HepG2 (cell line): Measurements from ENCODE around the gene SKI. TPM values are rescaled to one million over a fixed set of nuclear protein-coding genes. Genes with fewer than 3 reads are reported as not detected.

Experiments
- AGO2 ChIP-seq: fragments of 200-400 bp; formaldehyde crosslinking; optimal IDR thresholded peaks from 2 replicates; pipeline ENCODE3; 2017; ENCODE audit warnings: mild to moderate bottlenecking, low read depth, low read length, moderate library complexity
- EHMT2 ChIP-seq: fragments of 200-600 bp; sonication (generic); IDR thresholded peaks from 2 replicates; pipeline ENCODE4 v1.7.0; 2017; ENCODE audit warnings: antibody characterized with exemption, low read depth, low read length, borderline replicate concordance
- FOXJ3 ChIP-seq: sonication (generic); formaldehyde crosslinking; IDR thresholded peaks from 2 replicates; pipeline ENCODE4 v1.4.0; 2020; ENCODE audit warnings: missing genetic modification reagents, mild to moderate bottlenecking, borderline replicate concordance
- FOXK1 ChIP-seq: sonication (generic); formaldehyde crosslinking; IDR thresholded peaks from 2 replicates; pipeline ENCODE4 v1.4.0; 2020; ENCODE audit warnings: low read depth, missing genetic modification reagents, borderline replicate concordance
- FOXO1 ChIP-seq: sonication (generic); formaldehyde crosslinking; IDR thresholded peaks from 2 replicates; pipeline ENCODE4 v1.4.0; 2020; ENCODE audit warnings: missing genetic modification reagents
- HMG20A ChIP-seq: IDR thresholded peaks from 2 replicates; pipeline ENCODE4 v1.6.1; 2016; ENCODE audit warnings: borderline replicate concordance
- KLF13 ChIP-seq: sonication (generic); formaldehyde crosslinking; IDR thresholded peaks from 2 replicates; pipeline ENCODE4 v1.4.0; 2020; ENCODE audit warnings: mild to moderate bottlenecking, missing genetic modification reagents
- MAZ ChIP-seq, 2 experiments: sonication (generic) in 1 of 2; formaldehyde crosslinking in 1 of 2; IDR thresholded peaks; 2 replicates each; pipeline versions ENCODE4 v1.5.0 to v1.6.1; 2012 to 2020; ENCODE audit warnings: low read depth in 2 of 2, mild to moderate bottlenecking in 2 of 2, borderline replicate concordance in 1 of 2, improper control_type of control experiment in 1 of 2, low read length in 1 of 2, missing genetic modification reagents in 1 of 2, moderate library complexity in 1 of 2
- NBN ChIP-seq: fragments of 450-650 bp; conservative IDR thresholded peaks from 2 replicates; pipeline ENCODE4 v1.6.1; 2017
- RBM39 ChIP-seq: fragments of 200-400 bp; formaldehyde crosslinking; IDR thresholded peaks from one replicate; pipeline ENCODE4 v1.6.1; 2018; ENCODE audit warnings: antibody characterized with exemption, mild to moderate bottlenecking, low read depth, low read length; ENCODE audit not compliant: poor library complexity, severe bottlenecking
- SALL2 ChIP-seq: sonication (generic); formaldehyde crosslinking; IDR thresholded peaks from 2 replicates; pipeline ENCODE4 v1.8.1; 2023; ENCODE audit warnings: mild to moderate bottlenecking, missing genetic modification reagents, inconsistent platforms
- SKI ChIP-seq: fragments of 450-650 bp; IDR thresholded peaks from one replicate; pipeline ENCODE4 v1.6.1; 2018; ENCODE audit warnings: mild to moderate bottlenecking; ENCODE audit not compliant: partially characterized antibody
- TARDBP ChIP-seq: sonication (generic); formaldehyde crosslinking; IDR thresholded peaks from 2 replicates; pipeline ENCODE4 v1.8.0; 2022; ENCODE audit warnings: mild to moderate bottlenecking, missing genetic modification reagents
- ZBTB25 ChIP-seq: IDR thresholded peaks from 2 replicates; pipeline ENCODE4 v1.6.1; 2018; ENCODE audit warnings: missing genetic modification reagents
- ZIK1 ChIP-seq: sonication (generic); formaldehyde crosslinking; IDR thresholded peaks from 2 replicates; pipeline ENCODE4 v1.5.0; 2020; ENCODE audit warnings: mild to moderate bottlenecking, low read depth, missing genetic modification reagents, borderline replicate concordance
- ZNF687 ChIP-seq: sonication (generic); formaldehyde crosslinking; IDR thresholded peaks from 2 replicates; pipeline ENCODE4 v1.5.1; 2020; ENCODE audit warnings: mild to moderate bottlenecking, missing genetic modification reagents, moderate library complexity
- ZNF704 ChIP-seq: sonication (generic); formaldehyde crosslinking; IDR thresholded peaks from 2 replicates; pipeline ENCODE4 v1.8.1; 2023; ENCODE audit warnings: mild to moderate bottlenecking, inconsistent platforms, moderate library complexity, missing genetic modification reagents, borderline replicate concordance
- ZNF749 ChIP-seq: sonication (generic); formaldehyde crosslinking; IDR thresholded peaks from 2 replicates; pipeline ENCODE4 v1.8.0; 2022; ENCODE audit warnings: mild to moderate bottlenecking, missing genetic modification reagents, moderate library complexity, borderline replicate concordance
- ZNF781 ChIP-seq: sonication (generic); formaldehyde crosslinking; IDR thresholded peaks from 2 replicates; pipeline ENCODE4 v1.5.1; 2020; ENCODE audit warnings: borderline replicate concordance, mild to moderate bottlenecking, missing genetic modification reagents; ENCODE audit errors: not compliant biosample characterization
- polyA plus RNA-seq, 8 experiments: library from polyadenylated mRNA; depleted of rRNA in 3 of 8; stranded (reverse) in 7 of 8; unstranded in 1 of 8; fragments of >200 nt; fragmentation: Illumina TruSeq in 4 of 8; extraction: Trizol in 4 of 8; gene quantifications; 2 replicates each; pipeline versions ENCODE4 v1.2.1 to v1.2.3, GENCODE V29; 2011 to 2016; ENCODE audit warnings: low read depth in 4 of 8, missing spikeins in 1 of 8, mixed read lengths in 1 of 8; ENCODE audit not compliant: insufficient read depth in 1 of 8
- total RNA-seq, 5 experiments: library from RNA; depleted of rRNA; stranded (reverse); fragments of >200 nt; fragmentation: Illumina TruSeq; extraction: Trizol; gene quantifications; 2 replicates each; pipeline ENCODE4 v1.2.3, GENCODE V29; 2016; ENCODE audit warnings: low read depth in 1 of 5

Gene SKI
- total and polyA plus RNA-seq, 2 of the 13 experiments (the other 11 are each of a cell fraction or from before 2014, with no cell fraction given) = 4.7 to 6.9 TPM

GRCh38 chr1:2311184-2312032 is 83.3 kb downstream of the SKI start (continued):
- TF ChIP-seq ZNF687 (CRISPR knock-in tag) (peak; percentile 88), MAZ (IDR thresholded peaks at IDR 0.05; ENCODE audit: borderline replicate concordance, low read depth, low read length) (0 out of 2 replicates have a peak, but pooled peaks have one; percentile 23), MAZ (CRISPR knock-in tag; IDR thresholded peaks at IDR 0.05; ENCODE audit: low read depth) (no peak), ZNF781 (no peak), AGO2 (peak; percentile 65), HMG20A (CRISPR knock-in tag) (no peak), EHMT2 (no peak), RBM39 (peak; percentile 57), NBN (no peak), FOXK1 (peak; percentile 36; the same call in 1 of the 2 replicates), ZBTB25 (CRISPR knock-in tag) (peak; percentile 34; the same call in 1 of the 2 replicates), SKI (no peak), KLF13 (CRISPR knock-in tag) (no peak), ZNF704 (no peak), ZIK1 (CRISPR knock-in tag) (0 out of 2 replicates have a peak, but pooled peaks have one; percentile 33), FOXO1 (CRISPR knock-in tag) (peak; percentile 3; the same call in 1 of the 2 replicates), TARDBP (CRISPR knock-in tag) (peak; percentile 37; the same call in 1 of the 2 replicates), SALL2 (CRISPR knock-in tag) (0 out of 2 replicates have a peak, but pooled peaks have one; percentile 46), ZNF749 (no peak), FOXJ3 (0 out of 2 replicates have a peak, but pooled peaks have one; percentile 18)
